Adrenal gland (tissue), 5 donors: ENCODE data around the gene RYR2.
A peak's percentile ranks its signal among the peaks of the same experiment; 100 is the strongest.

Experiments used
- CTCF ChIP-seq, 6 experiments: fragments of 450-650 bp in 4 of 6; fragments of 200-600 bp in 2 of 6; sonication (generic) in 1 of 6; IDR thresholded peaks; 1 replicate in 5 of 6; 2 replicates in 1 of 6; pipeline versions ENCODE4 v1.5.1 to v1.8.0; 2016 to 2021; ENCODE audit warnings: antibody characterized with exemption in 6 of 6, mild to moderate bottlenecking in 2 of 6, moderate library complexity in 1 of 6
- POLR2A ChIP-seq, 2 donors: fragments of 450-650 bp; IDR thresholded peaks; one replicate each; pipeline ENCODE4 v1.6.1; 2017; ENCODE audit warnings: antibody characterized with exemption in 2 of 2, mild to moderate bottlenecking in 2 of 2, moderate library complexity in 1 of 2
- donor health status: DM: no; HTN: no; CAD: no.

DNA sequence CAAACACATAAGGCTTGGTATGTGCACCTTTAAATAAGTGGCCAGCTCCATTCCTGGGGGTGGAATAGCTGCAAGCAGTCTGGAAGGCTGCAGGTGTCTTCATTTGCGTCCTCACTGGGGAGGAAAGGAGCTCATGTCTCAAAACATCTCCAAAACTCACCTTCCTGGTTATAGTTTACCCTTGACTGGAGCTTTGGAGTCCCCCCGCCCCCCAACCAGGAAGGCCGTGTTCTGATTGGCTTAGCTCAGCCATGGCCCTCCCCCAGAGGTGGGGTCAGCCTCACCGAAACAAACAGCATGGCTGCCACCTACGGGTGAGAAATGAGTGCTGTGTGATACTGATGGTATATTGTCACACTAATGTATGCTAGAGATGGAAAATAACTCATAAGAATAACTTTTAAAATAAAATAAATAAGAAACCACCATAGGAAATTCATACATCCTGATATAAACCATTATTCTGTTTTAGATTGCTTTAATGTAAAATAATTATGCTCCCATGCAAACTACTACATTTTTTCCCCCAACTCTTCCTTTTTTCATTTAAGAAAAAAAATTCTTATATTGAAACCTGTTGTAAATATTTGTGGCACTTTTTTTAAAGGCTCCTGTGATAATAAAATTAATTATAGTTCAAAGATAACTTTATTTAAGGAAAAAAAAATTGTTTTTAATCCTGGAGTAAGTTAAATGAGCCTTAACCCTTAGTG is 757.9 kb downstream of the RYR2 start:
- peak in 1 of 6 experiments; percentile 11 for TF ChIP-seq CTCF (IDR thresholded peaks at IDR 0.05)
- TF ChIP-seq POLR2A (IDR thresholded peaks at IDR 0.05) = no peak
